ENCODE results near the gene IDS. TPM values are rescaled to one million over a fixed set of nuclear protein-coding genes. Genes with fewer than 3 reads are reported as not detected.
"Not testable (repeated sequence)": the region's sequence is repeated elsewhere in the genome, so short reads cannot be mapped to it uniquely, and the experiment has no call there.

IDS gene
- total and polyA plus RNA-seq, 7 donors: 31.3 to 97.2 (median 71.3) TPM

DNA sequence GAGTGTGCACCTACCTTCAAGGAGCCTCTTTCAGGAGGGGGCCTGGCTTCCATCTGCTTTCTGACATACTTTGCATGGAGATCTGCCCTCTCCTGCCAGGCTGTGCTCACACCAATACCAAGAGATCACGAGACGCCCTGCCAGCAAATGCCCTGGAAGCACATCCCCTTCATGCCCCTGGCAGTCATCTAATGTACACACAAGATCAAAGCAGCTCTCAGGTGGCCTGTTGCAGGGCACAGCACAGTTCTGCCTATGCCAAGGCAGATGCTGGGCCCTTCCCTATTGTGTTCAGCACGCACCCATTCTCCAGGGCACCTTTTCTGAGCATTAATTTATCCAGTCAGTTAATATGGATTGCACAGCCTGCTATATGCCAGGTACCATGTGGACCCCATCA lies 27.8 kb upstream of the IDS start:
- H3K9me3 ChIP-seq; DNase-seq; H3K27ac ChIP-seq; H3K4me3 ChIP-seq; H3K36me3 ChIP-seq; intact Hi-C loops (cut with DNase I); H3K4me1 ChIP-seq; H3K27me3 ChIP-seq: not testable (repeated sequence)
- WGBS, 2 donors: 91 to 100% methylated on average over 1 of the region's 3 CpGs

DNA sequence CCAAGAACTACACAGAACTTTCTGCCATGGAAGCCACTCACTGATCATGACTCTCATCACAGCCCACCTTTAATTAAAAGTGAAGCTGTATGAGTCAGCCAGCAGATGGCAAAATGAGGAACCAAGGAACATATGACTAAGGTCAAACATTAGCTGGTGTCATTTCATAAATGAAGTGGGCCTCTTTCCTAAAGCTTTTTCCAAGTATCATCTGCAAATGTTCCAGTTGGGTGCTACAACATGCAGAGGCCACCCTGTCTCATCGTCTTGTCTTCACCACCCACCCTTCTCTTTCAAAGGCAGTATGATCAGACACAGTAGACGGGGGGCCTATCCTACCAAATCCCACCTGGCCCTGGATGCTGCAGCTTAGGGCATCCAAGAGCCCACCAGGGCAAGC lies 26.5 kb upstream of the IDS start:
- Histone ChIP-seq H3K36me3 (no peaks in the 10 kb centered on the region), H3K4me1 (no peaks in the 10 kb centered on the region), H3K27me3 (no peaks in the 10 kb centered on the region), H3K9me3 (no peaks in the 10 kb centered on the region), H3K27ac (no peak overlapping the region), H3K4me3 (no peak overlapping the region)
- intact Hi-C loops (cut with DNase I): no loop called here
- DNase-seq: no peak
- WGBS, 2 donors: 86 to 88% methylated on average over 2 of the region's 2 CpGs
- no peak for TF ChIP-seq EP300 (IDR thresholded peaks at IDR 0.05)
- no peak for TF ChIP-seq POLR2A (IDR thresholded peaks at IDR 0.05)
- TF ChIP-seq CTCF (IDR thresholded peaks at IDR 0.05): no peak
- TF ChIP-seq POLR2AphosphoS5 (IDR thresholded peaks at IDR 0.05): no peak

DNA sequence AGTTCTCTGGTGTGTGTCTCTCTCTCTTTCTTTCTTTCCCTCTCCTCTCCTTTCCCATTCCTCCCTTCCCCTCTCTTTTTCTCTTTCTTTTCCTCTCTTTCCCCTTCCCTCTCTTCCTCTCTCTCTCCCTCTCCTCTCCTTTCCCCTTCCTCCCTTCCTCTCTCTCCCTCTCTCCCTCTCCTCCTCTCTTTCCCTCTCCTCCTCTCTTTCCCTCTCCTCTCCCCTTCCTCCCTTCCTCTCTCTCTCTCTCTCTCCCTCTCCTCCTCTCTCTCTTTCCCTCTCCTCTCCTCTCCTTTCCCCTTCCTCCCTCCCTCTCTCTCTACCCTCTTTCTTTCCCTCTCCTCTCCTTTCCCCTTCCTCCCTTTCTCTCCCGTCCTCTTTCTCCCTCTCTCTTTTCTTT lies 23.3 kb upstream of the IDS start:
- H3K4me1 ChIP-seq: no peaks in the 10 kb centered on the region
- no peaks in the 10 kb centered on the region for H3K27me3 ChIP-seq
- H3K9me3 ChIP-seq: no peaks in the 10 kb centered on the region
- H3K36me3 ChIP-seq: no peaks in the 10 kb centered on the region
- no peak for TF ChIP-seq EP300 (IDR thresholded peaks at IDR 0.05)
- no peak for TF ChIP-seq CTCF (IDR thresholded peaks at IDR 0.05)
- no peak for TF ChIP-seq POLR2A (IDR thresholded peaks at IDR 0.05)
- no peak for TF ChIP-seq POLR2AphosphoS5 (IDR thresholded peaks at IDR 0.05)
- no peak overlapping the region for H3K4me3 ChIP-seq
- WGBS, 2 donors: 86 to 90% methylated on average over 1 of the region's 1 CpG
- H3K27ac ChIP-seq: no peak overlapping the region
- no peak for DNase-seq
- intact Hi-C loops (cut with DNase I): loop anchor here (5.0 kb wide), 1 partner anchor 99 kb away; no protein-coding TSS in a partner anchor

- Histone ChIP-seq H3K4me3 (no peak overlapping the region), H3K9me3 (no peaks in the 10 kb centered on the region), H3K27ac (no peak overlapping the region), H3K36me3 (no peaks in the 10 kb centered on the region), H3K27me3 (no peaks in the 10 kb centered on the region), H3K4me1 (no peaks in the 10 kb centered on the region)
- no peak for TF ChIP-seq POLR2AphosphoS5 (IDR thresholded peaks at IDR 0.05)
- no peak for TF ChIP-seq POLR2A (IDR thresholded peaks at IDR 0.05)
- TF ChIP-seq CTCF (IDR thresholded peaks at IDR 0.05): peak in 3 of 4 experiments; percentile 26 to 53 (median 38)
- WGBS, 2 donors: 48 to 63% methylated on average over 1 of the region's 1 CpG
- intact Hi-C loops (cut with DNase I): loop anchor here (5.0 kb wide), 1 partner anchor 100 kb away; no protein-coding TSS in a partner anchor
- no peak for DNase-seq
Measured at GRCh38 chrX:149527705-149528104, 22.6 kb upstream of the IDS start.

GRCh38 chrX:149526318-149527033 lies 21.4 kb upstream of the IDS start:
- H3K36me3 ChIP-seq, H3K4me1 ChIP-seq, DNase-seq, H3K27me3 ChIP-seq, H3K4me3 ChIP-seq, H3K9me3 ChIP-seq: not testable (repeated sequence)
- whole genome bisulfite sequencing, 2 donors: 73 to 86% methylated on average over 9 to 10 of the region's 13 CpGs
- H3K27ac ChIP-seq: peak overlapping the region in 2 of 4 donors; percentile 49 to 59
- intact Hi-C loops (cut with DNase I): loop anchor here (5.0 kb wide), 1 partner anchor 101 kb away; no protein-coding TSS in a partner anchor

DNA sequence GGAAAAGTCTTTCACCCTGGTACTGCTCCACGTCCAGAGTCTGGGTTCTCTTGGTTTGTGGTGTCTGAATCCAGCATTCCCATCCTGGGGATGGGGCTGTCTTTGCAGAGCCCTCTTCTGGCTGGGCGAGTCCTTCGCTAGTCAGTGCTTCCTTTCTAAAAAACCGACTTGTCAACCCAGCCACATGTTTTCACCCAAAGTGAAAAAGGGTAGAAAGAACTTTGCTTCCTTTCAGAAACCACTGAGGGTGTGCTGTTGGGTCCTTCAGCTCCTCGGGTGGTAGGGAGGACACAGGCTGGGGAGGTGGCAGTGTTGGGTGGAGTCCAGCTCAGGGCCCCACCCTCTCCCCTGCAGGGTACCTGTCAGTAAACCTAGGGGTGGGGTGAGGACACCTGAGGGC lies 20.8 kb upstream of the IDS start:
- H3K9me3 ChIP-seq, H3K4me1 ChIP-seq, H3K27me3 ChIP-seq, DNase-seq, H3K36me3 ChIP-seq, H3K4me3 ChIP-seq: not testable (repeated sequence)
- WGBS, 2 donors: 27 to 41% methylated on average over 5 of the region's 5 CpGs
- H3K27ac ChIP-seq: peak overlapping the region in 2 of 4 donors; percentile 23 to 59
- intact Hi-C loops (cut with DNase I): loop anchor here (5.0 kb wide), 1 partner anchor 101 kb away; no protein-coding TSS in a partner anchor

DNA sequence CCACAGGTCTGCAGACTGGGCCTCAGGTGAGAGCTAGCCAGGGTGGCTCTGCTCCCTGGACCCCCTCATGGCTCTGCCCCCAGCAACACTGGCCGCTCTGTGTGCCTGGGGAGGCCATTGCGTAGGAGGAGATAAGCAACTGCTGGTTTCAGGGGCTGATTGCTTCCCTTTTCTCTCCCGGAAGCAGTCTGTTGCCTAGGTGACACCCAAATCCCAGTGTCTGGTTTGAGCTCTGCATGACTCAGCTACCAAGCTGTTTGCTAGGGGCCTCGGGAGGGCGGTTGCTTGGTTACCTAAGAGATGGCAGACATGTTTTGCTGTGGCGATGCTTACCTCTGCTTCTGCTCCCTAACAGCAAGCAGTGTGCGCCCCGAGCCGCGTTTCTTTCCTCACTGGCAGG lies 20.3 kb upstream of the IDS start:
- H3K27ac ChIP-seq: not testable (repeated sequence)

More for the DNA sequence above, 20.3 kb upstream of the IDS start:
- H3K4me3 ChIP-seq, H3K27me3 ChIP-seq, DNase-seq, H3K36me3 ChIP-seq, H3K9me3 ChIP-seq, H3K4me1 ChIP-seq: not testable (repeated sequence)
- WGBS, 2 donors: 8 to 10% methylated on average over 6 of the region's 10 CpGs
- intact Hi-C loops (cut with DNase I): loop anchor here (5.0 kb wide), 1 partner anchor 102 kb away; no protein-coding TSS in a partner anchor

Measured in sigmoid colon (tissue), 7 donors.